NCI-H187 treated with DMSO at 0.1 percent for 48 hours (cell line): ENCODE measurements around the gene ARID3B.
"Not testable (repeated sequence)": the region's sequence is repeated elsewhere in the genome, so short reads cannot be mapped to it uniquely, and the experiment has no call there.

Experiments used
- DNase-seq: peaks from one replicate; lab custom pipeline; 2025; lab: John Stamatoyannopoulos, UW

ARID3B gene

DNA sequence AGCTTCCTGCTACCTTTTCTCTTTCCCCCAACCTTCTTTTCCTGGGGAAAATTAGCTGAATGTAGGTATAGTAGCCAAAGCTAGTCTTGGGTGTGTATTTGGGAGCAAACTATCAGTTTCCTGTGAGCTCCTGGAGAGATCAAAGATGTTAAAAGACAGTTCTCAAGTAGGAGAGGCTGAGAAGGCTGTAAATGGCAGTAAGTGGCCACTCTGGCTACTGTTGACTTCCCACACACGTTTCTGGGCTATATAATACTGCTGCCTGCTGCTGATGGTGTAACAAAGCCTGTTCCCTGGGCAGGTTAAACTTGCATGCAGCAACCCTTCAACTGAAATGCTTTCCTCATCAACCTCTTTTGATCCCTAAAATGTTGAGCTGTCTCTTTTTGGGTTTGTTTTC lies 27.6 kb downstream of the ARID3B start:
- DNase-seq: no peak

GRCh38 chr15:74569731-74570070 lies 28.7 kb downstream of the ARID3B start:
- DNase-seq: no peak

- DNase-seq: no peak
These were observed 30.2 kb downstream of the ARID3B start for GRCh38 chr15:74571191-74571590.

DNA sequence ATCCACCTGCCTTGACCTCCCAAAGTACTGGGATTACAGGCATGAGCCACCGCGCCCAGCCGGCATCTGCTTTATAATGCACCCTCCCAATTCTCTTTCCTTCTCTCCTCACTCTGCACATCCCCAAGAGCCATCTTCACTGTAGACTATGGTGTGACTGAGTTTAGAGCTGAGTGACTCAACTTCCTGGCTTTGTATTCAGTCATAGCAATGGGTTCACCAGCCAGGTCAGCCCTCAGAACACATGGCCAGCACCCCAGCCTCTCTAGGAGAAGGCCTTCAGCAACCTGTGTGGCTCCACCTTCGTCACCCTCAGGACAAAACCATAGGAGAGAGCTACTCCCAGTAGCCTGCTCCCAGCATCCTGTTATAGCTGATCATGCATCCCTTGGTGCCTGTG lies 33.0 kb downstream of the ARID3B start:
- DNase-seq: no peak

DNA sequence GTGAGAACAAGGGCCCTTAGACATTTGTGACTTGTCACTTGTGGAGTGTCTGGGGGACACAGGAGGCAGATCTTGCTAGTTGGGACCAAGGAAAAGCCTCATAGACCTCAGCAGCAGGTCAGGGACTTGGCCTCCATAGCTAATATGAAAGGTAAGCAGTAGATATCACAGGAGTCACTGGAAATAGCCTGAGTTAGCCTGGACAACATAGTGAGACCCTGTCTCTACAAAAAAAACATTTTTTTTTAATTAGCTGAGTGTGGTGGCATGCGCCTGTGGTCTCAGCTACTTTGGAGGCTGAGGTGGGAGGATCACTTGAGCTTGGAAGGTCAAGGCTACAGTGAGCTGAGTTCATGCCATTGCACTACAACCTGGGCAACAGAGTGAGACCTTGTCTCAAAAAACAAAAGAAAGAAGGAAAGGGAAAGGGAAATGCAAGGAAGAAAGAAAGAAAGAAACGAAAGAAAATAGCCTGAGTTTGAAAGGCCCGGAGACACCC lies 37.5 kb downstream of the ARID3B start:
- DNase-seq: no peak

DNA sequence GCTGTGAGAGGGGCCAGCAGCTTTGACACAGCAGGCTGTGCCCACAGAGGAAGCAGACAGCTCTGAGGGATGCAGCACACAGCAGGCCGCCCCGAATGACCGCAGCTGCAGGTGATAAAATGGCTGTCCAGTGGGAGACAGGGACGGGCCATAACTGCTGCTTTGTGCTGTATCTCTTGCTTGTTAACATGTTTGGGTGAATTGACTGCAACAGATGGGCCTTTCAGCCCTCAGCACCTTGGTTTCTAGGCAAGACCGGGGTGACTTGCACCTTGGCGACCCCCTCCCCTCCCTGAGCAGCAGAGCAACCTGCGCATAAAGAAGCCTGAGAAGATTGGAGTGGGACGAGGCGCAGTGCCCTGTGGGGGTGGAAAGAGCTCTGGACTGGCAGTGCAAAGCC lies 38.0 kb downstream of the ARID3B start:
- no peak for DNase-seq

- DNase-seq: no peak
These were observed 39.7 kb downstream of the ARID3B start for GRCh38 chr15:74580538-74581350.

DNA sequence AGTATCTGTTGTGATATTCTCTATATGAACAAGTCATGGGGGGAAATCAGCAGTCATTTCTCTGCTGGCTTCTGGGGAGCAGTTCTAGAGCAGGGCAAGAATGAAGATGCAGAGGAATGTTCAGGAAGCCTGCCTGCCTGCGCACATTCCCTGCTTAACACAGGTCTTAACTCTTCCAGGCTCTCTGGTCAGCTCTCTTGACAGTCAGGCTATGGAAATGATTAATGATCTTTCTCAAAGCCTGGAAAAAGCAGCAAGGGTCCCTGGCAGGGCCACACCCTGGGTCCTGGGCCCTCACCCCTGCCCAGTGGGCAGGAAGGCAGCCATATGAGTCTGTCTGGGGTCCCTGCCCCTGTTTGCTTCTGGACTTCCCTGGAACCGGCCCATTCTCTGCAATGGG lies 43.2 kb downstream of the ARID3B start:
- no peak for DNase-seq

GRCh38 chr15:74584779-74585178 lies 43.8 kb downstream of the ARID3B start:
- no peak for DNase-seq

DNA sequence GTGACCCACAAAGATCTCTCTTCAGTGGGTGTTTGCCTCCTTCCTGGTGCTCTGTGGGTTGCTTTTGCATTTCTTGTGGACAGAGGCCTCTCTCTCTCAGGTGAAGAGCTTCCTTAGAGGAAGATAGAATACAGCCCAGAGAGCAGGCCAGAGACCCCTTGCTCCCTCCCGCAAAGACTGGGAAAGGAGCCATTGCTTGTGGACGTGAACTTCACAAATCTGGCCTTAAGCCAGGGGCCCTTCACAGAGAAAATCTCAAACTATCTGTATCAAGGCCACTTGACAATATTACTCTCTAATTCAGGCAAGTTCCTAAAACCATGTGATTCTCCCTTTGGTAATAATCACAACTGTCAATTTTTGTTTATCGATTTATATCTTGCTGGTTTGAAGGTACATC lies 44.2 kb downstream of the ARID3B start:
- DNase-seq: no peak

- no peak for DNase-seq
These were observed 44.8 kb downstream of the ARID3B start for GRCh38 chr15:74585857-74586256.

- no peak for DNase-seq
These were observed 48.8 kb downstream of the ARID3B start for GRCh38 chr15:74589826-74590225.

DNA sequence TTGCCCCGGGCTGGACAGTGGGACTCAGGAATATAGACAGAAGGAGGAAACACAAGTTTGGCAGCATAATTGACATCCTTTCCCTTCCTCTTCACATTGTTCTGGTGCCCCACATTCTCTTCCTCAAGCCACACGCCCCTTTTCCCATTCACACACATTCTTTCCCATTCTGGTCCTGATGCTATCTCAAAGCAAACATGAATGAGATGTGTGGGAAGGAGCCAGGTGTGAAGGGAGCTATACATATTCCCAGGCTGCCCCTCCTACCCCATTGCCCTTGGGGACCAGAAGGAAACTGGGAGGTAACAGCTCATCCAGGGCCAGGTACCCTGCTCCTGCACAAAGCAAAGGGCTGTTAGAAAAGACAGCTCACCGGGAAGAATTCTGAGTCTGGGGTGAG lies 51.2 kb downstream of the ARID3B start:
- DNase-seq: no peak

- DNase-seq: no peak
These were observed 52.1 kb downstream of the ARID3B start for GRCh38 chr15:74593122-74593521.

- no peak for DNase-seq
These were observed 53.4 kb downstream of the ARID3B start for GRCh38 chr15:74594455-74594854.

DNA sequence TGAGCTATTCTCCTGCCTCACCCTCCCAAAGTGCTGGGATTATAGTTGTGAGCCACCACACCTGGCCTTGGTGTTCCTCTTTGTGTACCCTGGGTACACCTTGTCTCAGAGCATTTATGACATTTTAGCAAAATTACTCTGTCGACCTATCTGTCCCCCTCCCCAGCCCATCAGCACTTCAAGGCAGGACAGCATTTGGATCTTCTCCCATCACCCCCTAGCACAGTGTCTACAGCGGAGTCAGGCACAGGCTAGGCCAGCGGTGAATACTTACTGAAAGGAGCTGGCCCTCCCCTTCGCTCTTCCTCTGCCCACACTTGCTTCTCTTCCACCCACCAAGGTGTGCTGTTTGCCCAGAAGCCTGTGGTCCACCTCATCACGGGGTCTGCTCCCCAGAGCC lies 54.3 kb downstream of the ARID3B start:
- DNase-seq: no peak

GRCh38 chr15:74596736-74597135 lies 55.7 kb downstream of the ARID3B start:
- DNase-seq: not testable (repeated sequence)

GRCh38 chr15:74597146-74597705 lies 56.2 kb downstream of the ARID3B start:
- not testable (repeated sequence) for DNase-seq

DNA sequence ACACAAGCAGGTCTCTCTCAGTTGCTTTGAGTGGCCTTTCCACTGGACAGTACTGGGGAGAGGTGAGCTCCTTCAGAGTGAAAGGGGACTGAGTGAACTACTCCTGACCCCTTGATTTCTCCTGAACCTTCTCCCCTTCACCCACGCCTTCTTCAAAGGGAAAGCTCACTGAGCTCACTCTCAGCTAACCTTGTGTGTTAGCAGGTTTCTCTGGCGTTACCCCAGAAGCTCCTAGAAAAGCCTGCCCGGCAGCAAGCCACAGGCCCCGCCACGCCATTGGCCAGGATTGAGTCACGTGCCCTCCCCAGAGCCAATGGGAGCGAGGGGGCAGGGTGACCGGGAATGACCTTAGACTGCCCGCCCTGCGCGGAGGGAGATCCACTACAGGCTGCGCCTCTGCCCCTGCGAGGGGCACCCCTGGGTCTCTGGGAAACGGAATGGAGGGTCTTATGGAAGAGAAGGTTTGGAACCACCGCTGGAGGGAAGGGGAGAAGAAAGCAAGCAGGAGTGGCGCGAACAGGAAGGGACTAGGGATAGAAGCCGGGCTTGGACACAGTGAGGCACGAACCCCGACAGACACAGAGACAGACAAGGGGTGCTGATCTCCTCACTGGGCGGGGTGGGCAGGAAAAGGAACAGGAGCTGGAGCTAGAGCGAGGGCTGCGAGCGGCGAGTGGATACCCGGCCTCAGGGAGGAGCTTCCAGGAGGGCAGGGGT lies 57.3 kb downstream of the ARID3B start:
- peak; percentile 45 for DNase-seq

DNA sequence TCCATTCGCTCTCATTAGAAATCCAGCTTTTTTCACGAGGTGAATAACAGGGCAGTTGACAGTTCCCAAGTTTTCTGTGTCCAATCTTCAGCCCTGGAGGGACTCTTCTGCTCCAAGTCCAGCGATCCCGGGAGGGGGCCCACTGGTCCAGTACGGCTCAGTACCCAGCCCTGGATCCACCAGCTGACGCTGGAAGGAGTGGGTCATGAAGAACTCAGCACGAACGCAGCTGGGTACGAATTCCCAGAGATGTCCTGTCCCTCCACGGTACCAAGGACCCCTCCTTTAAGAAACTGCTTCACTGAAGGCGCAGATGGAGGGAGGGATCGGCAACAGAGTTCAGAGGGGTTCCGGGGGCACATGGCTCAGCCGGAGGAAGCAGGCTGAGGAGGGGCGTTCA lies 58.1 kb downstream of the ARID3B start:
- no peak for DNase-seq

GRCh38 chr15:74603026-74603788 lies 62.2 kb downstream of the ARID3B start:
- no peak for DNase-seq
